SK-N-SH treated with all-trans-retinoic acid at 6 μM for 48 hours (cell line): ENCODE results near the gene ARL8A.
"Not testable (repeated sequence)": the region's sequence is repeated elsewhere in the genome, so short reads cannot be mapped to it uniquely, and the experiment has no call there.

Experiments used
- ATAC-seq: fragments of 200-7000 bp; cut with Tn5 transposase; 3 replicates; pipeline ENCODE4 v1.9.1; 2020; ENCODE audit warnings: mild to moderate bottlenecking, moderate library complexity
- ARNTL ChIP-seq: fragments of 450-650 bp; formaldehyde crosslinking; IDR thresholded peaks from 2 replicates; pipeline ENCODE4 v1.5.0; 2020; ENCODE audit warnings: low read depth, mild to moderate bottlenecking, moderate library complexity, borderline replicate concordance
- BACH2 ChIP-seq: fragments of 250-450 bp; sonication (Bioruptor Pico); IDR thresholded peaks from 2 replicates; pipeline ENCODE4 v1.9.0; 2021; ENCODE audit warnings: mild to moderate bottlenecking, borderline replicate concordance
- GLIS3 ChIP-seq: fragments of 250-450 bp; sonication (Bioruptor Pico); IDR thresholded peaks from 2 replicates; pipeline ENCODE4 v1.5.0; 2020; ENCODE audit warnings: mild to moderate bottlenecking, moderate library complexity
- ISL1 ChIP-seq: fragments of 250-450 bp; sonication (Bioruptor Pico); IDR thresholded peaks from 2 replicates; pipeline ENCODE4 v2.1.2; 2022; ENCODE audit warnings: mild to moderate bottlenecking, moderate library complexity
- OSR1 ChIP-seq: fragments of 250-450 bp; sonication (Bioruptor Pico); IDR thresholded peaks from 2 replicates; pipeline ENCODE4 v1.8.0; 2022; ENCODE audit warnings: moderate library complexity, mild to moderate bottlenecking, inconsistent platforms
- PPARA ChIP-seq: fragments of 250-450 bp; sonication (Bioruptor Pico); IDR thresholded peaks from 2 replicates; pipeline ENCODE4 v1.5.0; 2020; ENCODE audit warnings: mild to moderate bottlenecking, borderline replicate concordance
- RARB ChIP-seq: fragments of 250-450 bp; sonication (Bioruptor Pico); IDR thresholded peaks from 2 replicates; pipeline ENCODE4 v1.8.0; 2021; ENCODE audit warnings: mild to moderate bottlenecking, moderate library complexity
- SNAI2 ChIP-seq: fragments of 250-450 bp; sonication (Bioruptor Pico); IDR thresholded peaks from 2 replicates; pipeline ENCODE4 v1.5.0; 2020; ENCODE audit warnings: mild to moderate bottlenecking, moderate library complexity
- TCF4 ChIP-seq: fragments of 250-450 bp; sonication (Bioruptor Pico); IDR thresholded peaks from 2 replicates; pipeline ENCODE4 v1.8.0; 2021; ENCODE audit warnings: mild to moderate bottlenecking, moderate library complexity, borderline replicate concordance
- TOX ChIP-seq: fragments of 250-450 bp; sonication (Bioruptor Pico); IDR thresholded peaks from 2 replicates; pipeline ENCODE4 v1.8.0; 2021; ENCODE audit warnings: mild to moderate bottlenecking, moderate library complexity, borderline replicate concordance
- ZC3H10 ChIP-seq: fragments of 250-450 bp; sonication (Bioruptor Pico); IDR thresholded peaks from 2 replicates; pipeline ENCODE4 v1.5.1; 2021; ENCODE audit warnings: mild to moderate bottlenecking, moderate library complexity
- ZFP30 ChIP-seq: fragments of 450-650 bp; formaldehyde crosslinking; IDR thresholded peaks from 2 replicates; pipeline ENCODE4 v1.5.0; 2022; ENCODE audit warnings: mild to moderate bottlenecking, moderate library complexity
- ZNF565 ChIP-seq: fragments of 450-650 bp; formaldehyde crosslinking; conservative IDR thresholded peaks from 2 replicates; pipeline ENCODE4 v1.5.0; 2020; ENCODE audit warnings: low read depth, mild to moderate bottlenecking, moderate library complexity
- ZNF70 ChIP-seq: fragments of 450-650 bp; formaldehyde crosslinking; IDR thresholded peaks from 2 replicates; pipeline ENCODE4 v1.5.0; 2020; ENCODE audit warnings: mild to moderate bottlenecking, moderate library complexity
- ZNF8 ChIP-seq: fragments of 450-650 bp; formaldehyde crosslinking; IDR thresholded peaks from 2 replicates; pipeline ENCODE4 v1.5.0; 2020; ENCODE audit warnings: mild to moderate bottlenecking, moderate library complexity
- TF ChIP-seq, protein P1 (sequence below): fragments of 250-450 bp; sonication (Bioruptor Pico); IDR thresholded peaks from 2 replicates; pipeline ENCODE4 v1.5.1; 2021; ENCODE audit warnings: mild to moderate bottlenecking, moderate library complexity
- TF ChIP-seq, protein P2 (sequence below): fragments of 250-450 bp; sonication (Bioruptor Pico); IDR thresholded peaks from 2 replicates; pipeline ENCODE4 v1.5.1; 2020; ENCODE audit warnings: low read depth, mild to moderate bottlenecking, moderate library complexity
- TF ChIP-seq, protein P3 (sequence below): fragments of 250-450 bp; sonication (Bioruptor Pico); IDR thresholded peaks from 2 replicates; pipeline ENCODE4 v1.5.0; 2020; ENCODE audit warnings: mild to moderate bottlenecking, moderate library complexity
- TF ChIP-seq, protein P4 (sequence below): fragments of 250-450 bp; sonication (Bioruptor Pico); IDR thresholded peaks from 2 replicates; pipeline ENCODE4 v1.8.0; 2021; ENCODE audit warnings: low read depth, mild to moderate bottlenecking, moderate library complexity, borderline replicate concordance

Gene ARL8A

DNA sequence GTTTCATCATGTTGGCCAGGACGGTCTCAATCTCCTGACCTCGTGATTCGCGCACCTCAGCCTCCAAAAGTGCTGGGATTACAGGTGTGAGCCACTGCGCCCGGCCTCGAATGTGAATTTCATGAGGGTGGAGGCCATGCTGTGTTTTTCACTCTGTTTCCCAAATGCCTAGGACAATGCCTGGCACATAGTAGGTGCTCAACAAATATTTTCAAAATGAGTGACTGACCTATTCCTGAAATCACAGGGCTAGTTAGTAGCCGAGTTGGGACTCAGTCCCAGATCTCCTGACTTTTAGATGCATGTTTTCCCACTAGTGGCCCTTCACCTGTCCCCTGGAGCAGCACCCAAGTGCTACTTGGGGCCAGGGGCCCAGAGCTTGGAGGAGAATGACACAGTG is 28.2 kb downstream of the ARL8A start (continued):
- TF ChIP-seq, protein P1, sequence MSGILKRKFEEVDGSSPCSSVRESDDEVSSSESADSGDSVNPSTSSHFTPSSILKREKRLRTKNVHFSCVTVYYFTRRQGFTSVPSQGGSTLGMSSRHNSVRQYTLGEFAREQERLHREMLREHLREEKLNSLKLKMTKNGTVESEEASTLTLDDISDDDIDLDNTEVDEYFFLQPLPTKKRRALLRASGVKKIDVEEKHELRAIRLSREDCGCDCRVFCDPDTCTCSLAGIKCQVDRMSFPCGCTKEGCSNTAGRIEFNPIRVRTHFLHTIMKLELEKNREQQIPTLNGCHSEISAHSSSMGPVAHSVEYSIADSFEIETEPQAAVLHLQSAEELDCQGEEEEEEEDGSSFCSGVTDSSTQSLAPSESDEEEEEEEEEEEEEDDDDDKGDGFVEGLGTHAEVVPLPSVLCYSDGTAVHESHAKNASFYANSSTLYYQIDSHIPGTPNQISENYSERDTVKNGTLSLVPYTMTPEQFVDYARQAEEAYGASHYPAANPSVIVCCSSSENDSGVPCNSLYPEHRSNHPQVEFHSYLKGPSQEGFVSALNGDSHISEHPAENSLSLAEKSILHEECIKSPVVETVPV (CRISPR knock-in tag), result no peak
- TF ChIP-seq ZNF70, result no peak
- TF ChIP-seq, all 23 proteins: peak for 0

DNA sequence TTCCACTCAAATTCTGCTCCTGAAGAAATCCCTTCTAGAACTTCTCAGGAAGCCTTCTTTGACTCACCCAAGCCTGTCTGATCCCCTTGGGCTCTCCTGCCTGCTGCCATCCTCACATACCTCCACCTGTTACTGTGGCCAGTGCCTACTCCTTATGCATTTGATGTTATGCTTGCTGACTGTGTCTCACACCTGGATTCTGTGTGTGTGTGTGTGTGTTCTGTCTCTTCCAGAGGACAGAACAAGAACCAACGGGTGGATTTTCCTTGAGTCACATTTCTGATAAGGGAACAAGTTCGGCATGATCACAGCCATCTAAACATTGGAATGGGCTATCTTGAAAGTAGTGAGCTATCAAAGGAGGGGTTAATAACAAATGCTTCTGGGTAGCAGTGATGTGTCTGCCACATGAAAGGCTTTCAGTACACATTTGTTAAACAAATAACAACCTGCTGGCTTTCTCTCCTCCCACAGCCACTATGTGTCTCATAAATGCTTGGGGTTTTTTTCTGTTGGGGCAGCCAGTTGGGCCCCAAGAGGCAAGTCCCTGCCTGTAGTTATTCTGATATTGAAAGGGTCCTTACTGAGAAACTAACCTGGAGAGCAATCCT is 30.7 kb downstream of the ARL8A start:
- TF ChIP-seq ZNF8 (no peak), ZC3H10 (CRISPR knock-in tag) (no peak), ISL1 (CRISPR knock-in tag) (no peak), ARNTL (CRISPR knock-in tag) (no peak), ZNF565 (CRISPR knock-in tag) (no peak), ZFP30 (CRISPR knock-in tag) (no peak), PPARA (CRISPR knock-in tag) (no peak)
- TF ChIP-seq, protein P2, sequence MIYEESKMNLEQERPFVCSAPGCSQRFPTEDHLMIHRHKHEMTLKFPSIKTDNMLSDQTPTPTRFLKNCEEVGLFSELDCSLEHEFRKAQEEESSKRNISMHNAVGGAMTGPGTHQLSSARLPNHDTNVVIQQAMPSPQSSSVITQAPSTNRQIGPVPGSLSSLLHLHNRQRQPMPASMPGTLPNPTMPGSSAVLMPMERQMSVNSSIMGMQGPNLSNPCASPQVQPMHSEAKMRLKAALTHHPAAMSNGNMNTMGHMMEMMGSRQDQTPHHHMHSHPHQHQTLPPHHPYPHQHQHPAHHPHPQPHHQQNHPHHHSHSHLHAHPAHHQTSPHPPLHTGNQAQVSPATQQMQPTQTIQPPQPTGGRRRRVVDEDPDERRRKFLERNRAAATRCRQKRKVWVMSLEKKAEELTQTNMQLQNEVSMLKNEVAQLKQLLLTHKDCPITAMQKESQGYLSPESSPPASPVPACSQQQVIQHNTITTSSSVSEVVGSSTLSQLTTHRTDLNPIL (CRISPR knock-in tag), result no peak
- TF ChIP-seq, protein P3, sequence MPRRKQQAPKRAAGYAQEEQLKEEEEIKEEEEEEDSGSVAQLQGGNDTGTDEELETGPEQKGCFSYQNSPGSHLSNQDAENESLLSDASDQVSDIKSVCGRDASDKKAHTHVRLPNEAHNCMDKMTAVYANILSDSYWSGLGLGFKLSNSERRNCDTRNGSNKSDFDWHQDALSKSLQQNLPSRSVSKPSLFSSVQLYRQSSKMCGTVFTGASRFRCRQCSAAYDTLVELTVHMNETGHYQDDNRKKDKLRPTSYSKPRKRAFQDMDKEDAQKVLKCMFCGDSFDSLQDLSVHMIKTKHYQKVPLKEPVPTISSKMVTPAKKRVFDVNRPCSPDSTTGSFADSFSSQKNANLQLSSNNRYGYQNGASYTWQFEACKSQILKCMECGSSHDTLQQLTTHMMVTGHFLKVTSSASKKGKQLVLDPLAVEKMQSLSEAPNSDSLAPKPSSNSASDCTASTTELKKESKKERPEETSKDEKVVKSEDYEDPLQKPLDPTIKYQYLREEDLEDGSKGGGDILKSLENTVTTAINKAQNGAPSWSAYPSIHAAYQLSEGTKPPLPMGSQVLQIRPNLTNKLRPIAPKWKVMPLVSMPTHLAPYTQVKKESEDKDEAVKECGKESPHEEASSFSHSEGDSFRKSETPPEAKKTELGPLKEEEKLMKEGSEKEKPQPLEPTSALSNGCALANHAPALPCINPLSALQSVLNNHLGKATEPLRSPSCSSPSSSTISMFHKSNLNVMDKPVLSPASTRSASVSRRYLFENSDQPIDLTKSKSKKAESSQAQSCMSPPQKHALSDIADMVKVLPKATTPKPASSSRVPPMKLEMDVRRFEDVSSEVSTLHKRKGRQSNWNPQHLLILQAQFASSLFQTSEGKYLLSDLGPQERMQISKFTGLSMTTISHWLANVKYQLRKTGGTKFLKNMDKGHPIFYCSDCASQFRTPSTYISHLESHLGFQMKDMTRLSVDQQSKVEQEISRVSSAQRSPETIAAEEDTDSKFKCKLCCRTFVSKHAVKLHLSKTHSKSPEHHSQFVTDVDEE (CRISPR knock-in tag), result no peak
- TF ChIP-seq, protein P1 (CRISPR knock-in tag), result no peak
- TF ChIP-seq, all 23 proteins: peak for 0
- peak; percentile 5; the same call in 1 of the 3 replicates for ATAC-seq

DNA sequence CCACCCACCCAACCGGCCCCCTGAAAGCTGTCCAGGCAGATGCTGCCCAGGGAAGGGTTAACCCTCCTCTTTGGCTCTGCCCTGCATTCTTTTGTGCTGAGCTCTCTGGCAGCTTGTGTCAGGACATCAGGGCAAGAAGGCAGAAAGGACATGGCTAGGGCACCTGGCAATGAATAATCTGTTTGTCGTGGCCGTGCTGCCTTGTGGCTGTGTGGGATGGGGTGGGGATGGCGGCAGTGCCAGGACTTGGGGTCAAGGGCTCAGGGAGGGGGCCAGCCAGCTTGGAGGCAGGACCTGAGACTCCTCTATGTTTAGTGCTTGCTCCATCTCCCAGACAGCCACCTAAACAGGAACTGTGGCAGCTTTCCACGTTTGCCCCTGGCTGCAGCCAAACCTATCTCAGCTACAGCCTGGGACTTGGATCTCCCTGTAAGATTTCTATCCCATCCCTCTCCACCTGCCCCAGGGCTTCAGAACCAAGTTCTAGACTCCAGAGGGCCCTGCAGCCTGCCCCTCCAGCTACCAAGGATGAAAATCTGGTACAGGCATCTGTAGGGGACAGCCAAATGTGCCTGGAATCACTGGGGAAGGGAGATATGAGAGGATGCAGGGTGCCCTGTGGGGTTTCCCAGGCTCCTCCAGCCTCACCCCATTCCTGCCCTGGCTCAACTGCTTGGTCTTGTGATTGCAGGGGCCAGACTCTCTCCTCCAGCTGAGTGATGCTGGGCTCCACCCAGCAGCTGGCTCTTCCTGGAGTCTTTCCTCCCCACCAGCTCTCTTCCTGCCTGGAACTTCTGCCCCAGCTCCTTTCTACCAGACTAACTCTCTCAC is 31.5 kb downstream of the ARL8A start:
- TF ChIP-seq ZNF565 (CRISPR knock-in tag), result no peak
- ATAC-seq, result peak; percentile 90

DNA sequence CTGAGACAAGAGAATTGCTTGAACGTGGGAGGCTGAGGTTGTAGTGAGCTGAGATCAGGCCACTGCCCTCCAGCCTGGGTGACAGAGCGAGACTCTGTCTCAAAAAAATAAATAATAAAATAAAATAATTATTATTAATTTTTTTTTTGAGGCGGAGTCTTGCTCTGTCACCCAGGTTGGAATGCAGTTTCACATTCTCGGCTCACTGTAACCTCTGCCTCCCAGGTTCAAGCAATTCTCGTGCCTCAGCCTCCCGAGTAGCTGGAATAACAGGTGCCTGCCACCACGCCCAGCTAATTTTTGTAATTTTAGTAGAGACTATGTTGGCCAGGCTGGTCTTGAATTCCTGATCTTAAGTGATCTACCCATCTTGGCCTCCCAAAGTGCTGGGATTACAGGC is 32.9 kb downstream of the ARL8A start:
- ATAC-seq, result not testable (repeated sequence)

DNA sequence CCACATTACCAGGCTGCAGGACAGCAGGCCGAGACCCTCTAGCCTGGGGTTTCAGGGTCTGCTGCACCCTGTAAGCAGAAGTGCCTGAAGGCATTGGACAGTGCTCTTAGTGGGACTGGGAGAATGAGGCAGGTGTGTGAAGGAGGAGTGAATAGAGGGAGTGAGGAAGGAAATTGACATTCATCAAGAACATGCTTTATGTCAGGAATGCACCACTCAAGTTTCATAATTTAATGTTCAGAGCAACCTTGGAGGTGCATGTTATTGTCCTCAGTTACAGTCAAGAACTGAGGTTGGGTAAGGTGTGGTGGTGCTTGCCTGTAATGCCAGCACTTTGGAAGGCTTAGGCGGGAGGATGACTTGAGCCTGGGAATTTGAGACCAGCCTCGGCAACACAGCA is 33.6 kb downstream of the ARL8A start:
- TF ChIP-seq TCF4 (CRISPR knock-in tag) (no peak), ZNF70 (no peak), SNAI2 (no peak), GLIS3 (CRISPR knock-in tag) (no peak)
- TF ChIP-seq, all 23 proteins: peak for 0
- no peak for ATAC-seq

DNA sequence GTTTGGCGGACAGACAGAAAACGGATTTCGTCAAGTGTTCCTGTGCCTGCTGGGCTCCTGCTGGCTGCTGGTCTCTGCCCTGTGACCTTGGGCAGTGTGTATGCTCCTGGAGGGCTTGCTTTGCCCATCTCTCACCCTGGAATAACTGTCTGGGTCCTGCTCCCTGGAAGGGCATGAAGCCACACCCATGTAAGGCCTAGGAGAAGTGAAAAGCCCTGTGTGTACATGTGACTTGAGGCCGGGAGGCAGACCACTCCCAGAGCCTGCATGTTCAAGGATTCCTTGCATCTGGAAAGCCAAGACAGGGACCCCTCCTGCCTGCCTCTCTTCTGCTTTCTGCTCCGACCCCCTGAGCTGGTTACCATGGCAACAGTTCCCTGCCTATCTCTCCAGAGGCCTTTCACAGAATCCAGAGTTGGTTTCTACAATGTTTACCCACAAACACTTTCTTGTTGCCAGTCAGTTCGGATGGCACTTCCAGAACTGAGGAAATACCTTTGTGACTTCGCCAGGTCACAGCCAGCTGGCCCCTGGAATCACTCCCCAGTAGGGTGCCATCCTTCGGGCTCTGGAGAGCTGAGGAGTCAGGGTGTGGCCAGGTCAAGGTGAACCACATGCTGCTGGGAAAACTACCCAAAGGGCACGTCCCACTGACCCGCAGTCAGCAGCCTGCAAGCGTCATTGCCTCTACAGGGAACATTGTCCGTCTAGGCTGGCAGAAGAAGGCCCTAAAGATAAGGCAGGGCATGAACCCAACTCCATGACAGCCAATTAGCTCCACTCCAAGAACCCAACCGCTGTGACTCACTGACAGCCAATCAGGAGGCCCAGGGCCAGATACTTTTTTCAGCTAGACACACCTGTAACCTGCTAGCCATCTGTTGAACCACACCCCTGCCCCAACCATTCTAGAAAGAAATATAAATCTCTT is 36.5 kb downstream of the ARL8A start:
- ATAC-seq, result no peak
- no peak for TF ChIP-seq GLIS3 (CRISPR knock-in tag)
- no peak for TF ChIP-seq RARB
- TF ChIP-seq BACH2, result no peak
- TF ChIP-seq ZNF70, result no peak
- TF ChIP-seq OSR1 (CRISPR knock-in tag), result no peak
- no peak for TF ChIP-seq ZNF8
- TF ChIP-seq ZNF565 (CRISPR knock-in tag), result no peak
- TF ChIP-seq TOX (CRISPR knock-in tag), result no peak
- no peak for TF ChIP-seq ARNTL (CRISPR knock-in tag)
- no peak for TF ChIP-seq ISL1 (CRISPR knock-in tag)
- TF ChIP-seq, protein P4, sequence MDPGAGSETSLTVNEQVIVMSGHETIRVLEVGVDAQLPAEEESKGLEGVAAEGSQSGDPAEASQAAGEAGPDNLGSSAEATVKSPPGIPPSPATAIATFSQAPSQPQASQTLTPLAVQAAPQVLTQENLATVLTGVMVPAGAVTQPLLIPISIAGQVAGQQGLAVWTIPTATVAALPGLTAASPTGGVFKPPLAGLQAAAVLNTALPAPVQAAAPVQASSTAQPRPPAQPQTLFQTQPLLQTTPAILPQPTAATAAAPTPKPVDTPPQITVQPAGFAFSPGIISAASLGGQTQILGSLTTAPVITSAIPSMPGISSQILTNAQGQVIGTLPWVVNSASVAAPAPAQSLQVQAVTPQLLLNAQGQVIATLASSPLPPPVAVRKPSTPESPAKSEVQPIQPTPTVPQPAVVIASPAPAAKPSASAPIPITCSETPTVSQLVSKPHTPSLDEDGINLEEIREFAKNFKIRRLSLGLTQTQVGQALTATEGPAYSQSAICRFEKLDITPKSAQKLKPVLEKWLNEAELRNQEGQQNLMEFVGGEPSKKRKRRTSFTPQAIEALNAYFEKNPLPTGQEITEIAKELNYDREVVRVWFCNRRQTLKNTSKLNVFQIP (CRISPR knock-in tag), result no peak
